Stimulated activated CD4-positive, alpha-beta T cell treated with anti-CD3 and anti-CD28 coated beads, Interleukin-4, amount 100 ng/mL, for 4 hours (primary cell): Measurements from ENCODE around the gene SLC22A15.

Experiments
- DNase-seq, 2 experiments: peaks; one replicate each; pipeline ENCODE4 v3.0.0-alpha.2; 2020

Gene SLC22A15

DNA sequence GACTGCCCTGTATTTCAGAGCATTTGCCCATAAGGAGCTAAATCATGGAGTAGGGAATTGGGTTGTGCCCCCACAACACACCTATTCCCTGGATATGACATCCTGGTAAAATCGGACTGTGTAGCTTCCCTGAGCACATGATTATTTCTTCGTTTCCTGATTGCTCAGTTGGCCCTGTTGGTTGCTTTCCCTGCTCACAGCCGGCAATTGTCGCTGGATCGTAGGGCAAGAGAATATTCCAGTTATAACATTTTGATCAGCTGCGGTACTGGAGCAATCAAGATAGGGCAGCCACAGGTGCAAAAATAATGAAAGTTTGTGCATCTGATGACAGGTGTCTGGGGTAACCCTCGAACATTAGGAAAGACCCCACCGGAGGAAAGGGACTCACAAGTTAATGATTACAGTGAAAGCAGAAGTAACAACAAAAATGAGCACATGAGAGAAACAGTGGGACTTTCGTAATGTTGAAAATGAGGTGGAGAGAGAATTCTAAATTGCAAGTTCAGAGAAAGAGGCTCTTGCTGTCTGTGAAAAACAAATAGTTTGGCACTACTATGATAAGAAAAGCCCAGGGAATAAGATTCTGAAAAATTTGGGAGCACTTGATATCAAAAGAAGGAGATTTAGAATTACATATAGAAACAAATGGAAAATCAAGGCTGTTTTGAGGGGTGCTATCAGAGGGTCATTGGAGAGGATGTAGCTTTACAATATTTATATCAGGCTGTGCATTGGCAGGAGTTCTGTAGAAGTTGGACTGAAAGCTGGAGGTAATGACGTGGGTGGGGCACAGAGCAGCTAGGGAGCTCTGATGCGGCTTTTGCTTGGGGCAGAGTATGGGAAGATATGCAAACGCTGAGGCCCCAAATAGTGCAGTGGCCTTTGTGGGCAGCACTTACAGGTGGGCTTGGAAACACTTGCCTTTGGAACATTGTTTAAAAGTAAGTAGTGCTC lies 134.5 kb downstream of the SLC22A15 start, which contains the start of gene MAB21L3:
TSS of gene MAB21L3 (plus strand) at position 833 of the 957 bp plus-strand sequence. CDS start 1,217 bp downstream, outside the sequence.
- DNase-seq = no peak

DNA sequence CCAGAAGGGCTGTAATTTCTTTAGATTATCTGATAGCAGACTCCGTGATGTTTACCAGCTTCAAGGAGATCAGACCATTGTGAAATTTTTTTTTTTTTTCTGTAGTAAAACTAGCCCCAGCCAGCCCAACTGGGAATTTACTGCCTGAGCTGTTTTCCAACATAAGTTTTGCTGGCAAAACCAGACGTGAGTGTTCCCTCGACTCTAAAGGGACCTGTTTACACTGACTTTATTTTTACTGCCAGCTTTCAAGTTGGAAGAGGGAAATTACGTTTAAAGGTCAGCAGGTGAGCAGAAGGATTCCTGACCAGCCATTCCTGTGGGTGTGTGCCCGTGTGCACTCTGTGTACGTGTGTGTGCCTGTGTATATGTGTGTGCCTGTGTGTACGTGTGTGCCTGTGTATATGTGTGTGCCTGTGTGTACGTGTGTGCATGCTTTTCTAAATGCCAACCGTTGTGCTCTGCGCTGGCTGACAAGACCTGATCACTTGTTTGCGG lies 135.3 kb downstream of the SLC22A15 start:
- DNase-seq = no peak

DNA sequence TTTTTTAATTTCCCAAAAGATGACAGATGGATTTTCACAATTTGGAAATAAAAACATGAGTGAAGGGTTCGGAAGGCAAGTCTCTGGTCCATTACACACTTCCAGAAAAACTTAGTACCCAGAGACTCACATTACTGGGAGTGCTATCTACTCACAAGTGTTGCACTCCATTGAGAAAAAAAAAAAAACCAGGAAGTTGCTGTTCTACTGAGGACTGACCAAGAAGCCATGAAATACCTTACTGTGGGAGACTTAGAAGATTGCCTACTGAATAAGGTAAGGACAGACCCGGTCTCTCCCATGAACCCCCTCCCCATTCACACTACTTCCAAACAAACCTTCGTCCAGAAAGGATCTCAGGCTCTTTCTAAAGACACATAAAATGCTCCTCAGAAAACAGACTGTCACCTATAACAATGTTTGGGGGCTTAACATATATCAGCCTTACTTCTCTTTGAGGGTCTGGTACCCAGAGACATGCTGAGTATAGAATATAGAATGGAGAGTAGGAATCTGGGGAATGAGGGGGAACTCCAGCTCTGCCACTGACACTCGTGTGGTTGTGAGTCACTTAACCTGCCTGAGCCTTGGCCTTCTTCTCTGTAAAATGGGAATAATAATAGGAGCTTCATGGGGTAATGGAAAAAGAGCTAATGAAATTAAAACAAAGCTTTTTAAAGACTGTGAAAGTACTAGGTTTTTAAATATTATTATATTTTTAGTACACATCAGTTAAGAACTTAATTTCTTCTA lies 136.3 kb downstream of the SLC22A15 start:
- DNase-seq = no peak

DNA sequence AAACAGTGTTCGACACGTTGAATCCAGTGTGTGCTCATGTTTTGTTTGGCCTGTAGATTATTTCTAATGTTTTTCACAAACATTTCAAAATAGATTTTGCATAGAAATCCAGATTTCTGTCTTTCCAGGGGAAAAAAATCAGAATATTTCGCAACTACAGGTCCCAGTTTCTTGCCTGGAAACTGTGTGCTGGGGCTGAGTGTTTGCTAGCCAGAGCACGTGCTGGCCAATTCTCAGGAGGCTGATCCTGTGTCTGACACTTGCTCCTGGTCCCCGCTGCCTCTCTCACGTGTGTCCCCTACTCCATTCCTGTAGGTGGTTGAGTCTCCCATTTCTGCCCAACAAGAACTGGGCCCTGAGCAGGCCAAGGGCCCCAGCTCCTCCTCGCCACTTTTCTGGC lies 137.3 kb downstream of the SLC22A15 start:
- no peak for DNase-seq

DNA sequence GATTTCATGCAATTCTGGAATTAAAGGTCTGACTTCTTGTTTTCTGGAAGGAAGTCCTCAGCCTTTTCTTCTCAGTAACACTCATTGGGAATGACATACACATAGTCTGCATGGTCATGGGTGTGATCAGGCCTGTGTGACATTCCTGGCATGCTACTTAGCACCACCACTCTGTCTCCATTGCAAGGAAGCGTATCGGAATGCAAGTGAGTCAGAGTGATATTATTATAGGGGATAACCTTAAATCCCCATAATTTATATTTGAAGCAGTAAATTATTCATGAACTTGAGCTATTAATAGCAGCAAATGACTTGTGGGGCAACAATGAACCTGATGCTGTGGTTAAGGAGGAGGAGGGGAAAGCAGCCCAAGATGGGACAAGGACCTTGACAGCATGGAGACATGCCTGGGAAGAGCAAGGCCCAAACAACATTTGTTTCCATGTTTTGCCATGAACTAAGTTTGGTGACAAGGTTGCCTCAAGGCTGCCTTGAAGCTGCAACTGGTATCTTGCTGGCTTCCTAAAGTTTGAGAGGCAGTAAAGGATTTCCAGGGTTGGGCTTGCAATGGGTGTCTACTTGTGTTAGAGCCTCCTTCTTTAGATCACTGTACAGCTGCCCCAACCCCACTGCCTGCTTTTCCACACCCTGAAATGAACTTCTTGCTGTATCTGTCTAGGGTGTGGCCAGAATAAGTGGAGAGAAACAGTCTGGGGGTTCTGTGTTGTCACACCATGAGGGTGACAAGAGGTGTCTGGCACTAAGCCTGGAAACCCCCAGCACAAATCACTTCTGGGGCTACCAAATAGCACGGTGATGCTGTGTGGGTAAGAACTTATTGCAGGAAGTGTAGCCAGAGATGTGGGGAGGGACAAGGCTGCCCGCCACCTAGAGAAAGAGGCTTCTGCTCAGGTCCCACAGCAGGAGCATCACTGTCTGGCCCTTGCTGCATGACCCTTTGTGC lies 139.4 kb downstream of the SLC22A15 start:
- no peak for DNase-seq

DNA sequence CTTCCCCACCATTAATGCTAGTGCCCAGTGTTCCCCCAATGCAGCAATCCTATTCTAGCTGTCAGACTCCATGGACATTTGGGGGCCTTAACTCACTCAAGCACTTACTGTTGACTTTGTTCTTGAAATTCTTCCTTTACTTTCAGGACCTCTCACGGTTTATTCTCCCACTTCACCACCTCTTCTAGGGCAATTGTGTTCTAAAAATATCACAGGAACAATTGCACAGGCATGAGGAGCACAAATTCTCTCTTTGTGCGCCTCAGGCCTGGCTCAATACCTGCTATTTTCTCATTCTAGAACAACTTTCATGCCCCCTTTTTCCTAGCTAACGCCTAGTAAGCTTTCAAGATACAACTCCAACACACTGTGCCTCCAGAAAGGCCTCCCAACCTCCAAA lies 142.2 kb downstream of the SLC22A15 start:
- no peak for DNase-seq
